Endothelial cell of umbilical vein (primary cell): Measurements from ENCODE around the gene GFOD1. TPM values are rescaled to one million over a fixed set of nuclear protein-coding genes. Genes with fewer than 3 reads are reported as not detected.

Experiments used
- BruUV-seq: library from RNA; stranded (reverse); fragments of 400-500 nt; replicated peaks from 2 replicates; lab custom pipeline; 2021; lab: Mats Ljungman, UMichigan
- CTCF ChIA-PET: fragments of 300-600, 350-600 bp; sonication (Branson Sonifier 250); formaldehyde crosslinking; loops from one replicate; lab custom pipeline; 2021; ENCODE audit warnings: antibody characterized with exemption, inconsistent platforms; lab: Charles Lee
- POLR2A ChIA-PET: fragments of 300-600, 350-600 bp; sonication (Branson Sonifier 250); formaldehyde crosslinking; loops from one replicate; lab custom pipeline; 2021; ENCODE audit warnings: antibody characterized with exemption, inconsistent platforms; lab: Charles Lee
- DNase-seq: peaks from one replicate; pipeline ENCODE4 v3.0.0-alpha.2; 2011; ENCODE audit warnings: low read depth, low spot score
- FAIRE-seq: peaks from 2 replicates; lab custom pipeline; 2011; peaks lifted over from hg19 to GRCh38; lab: Jason Lieb, UNC
- H2AFZ ChIP-seq: 2 replicates; pipeline ENCODE4 v1.6.0; 2012; ENCODE audit warnings: low read depth, low read length, control low read depth, inconsistent platforms
- H3K27ac ChIP-seq: 2 replicates; pipeline ENCODE4 v1.5.1; 2011; ENCODE audit warnings: low read depth, mild to moderate bottlenecking, control low read depth, low read length, moderate library complexity; ENCODE audit not compliant: insufficient read depth
- H3K27me3 ChIP-seq, 2 experiments: 2 replicates each; pipeline versions ENCODE4 v1.6.0 to v1.6.1; 2011; ENCODE audit warnings: low read length in 2 of 2, mixed read lengths in 1 of 2; ENCODE audit not compliant: control insufficient read depth in 2 of 2, insufficient read depth in 2 of 2
- H3K36me3 ChIP-seq, 2 experiments: 2 replicates in 1 of 2; 3 replicates in 1 of 2; pipeline ENCODE4 v1.5.1; 2011; ENCODE audit warnings: low read length in 2 of 2, mild to moderate bottlenecking in 1 of 2, moderate library complexity in 1 of 2; ENCODE audit not compliant: control insufficient read depth in 2 of 2, insufficient read depth in 2 of 2; ENCODE audit errors: extremely low read depth in 1 of 2
- H3K4me1 ChIP-seq: 3 replicates; pipeline ENCODE4 v1.5.1; 2011; ENCODE audit warnings: mild to moderate bottlenecking, low read length; ENCODE audit not compliant: control insufficient read depth, insufficient read depth; ENCODE audit errors: extremely low read depth
- H3K4me2 ChIP-seq: 2 replicates; pipeline ENCODE4 v1.6.1; 2011; ENCODE audit warnings: low read length, control low read depth, mixed read lengths; ENCODE audit not compliant: insufficient read depth
- H3K4me3 ChIP-seq, 3 experiments: fragments of 200-600 bp in 1 of 3; sonication (generic), shearing (Covaris generic) in 1 of 3; replicated peaks in 1 of 3; 2 replicates each; pipeline ENCODE4 v1.5.1; 2011 to 2016; ENCODE audit warnings: control low read depth in 3 of 3, low read length in 3 of 3, mild to moderate bottlenecking in 2 of 3, inconsistent platforms in 1 of 3, low read depth in 1 of 3, moderate library complexity in 1 of 3; ENCODE audit not compliant: insufficient read depth in 1 of 3
- H3K79me2 ChIP-seq: 2 replicates; pipeline ENCODE4 v1.6.0; 2012; ENCODE audit warnings: low read length, inconsistent platforms; ENCODE audit not compliant: control insufficient read depth, insufficient read depth
- H3K9ac ChIP-seq: replicated peaks from 2 replicates; pipeline ENCODE3; 2011; ENCODE audit warnings: low read length, control low read depth; ENCODE audit not compliant: insufficient read depth; ENCODE audit errors: extremely low read depth
- H3K9me1 ChIP-seq: replicated peaks from 3 replicates; pipeline ENCODE4 v1.6.0; 2011; ENCODE audit warnings: mild to moderate bottlenecking, low read length; ENCODE audit not compliant: control insufficient read depth, insufficient read depth; ENCODE audit errors: extremely low read depth
- H3K9me3 ChIP-seq: replicated peaks from 2 replicates; pipeline ENCODE4 v1.5.1; 2012; ENCODE audit warnings: low read length, inconsistent platforms; ENCODE audit not compliant: control insufficient read depth, insufficient read depth
- H4K20me1 ChIP-seq: replicated peaks from 2 replicates; pipeline ENCODE3; 2011; ENCODE audit warnings: mild to moderate bottlenecking, low read length; ENCODE audit not compliant: control insufficient read depth, insufficient read depth; ENCODE audit errors: extremely low read depth
- EZH2 ChIP-seq: IDR thresholded peaks from 2 replicates; pipeline ENCODE4 v1.6.1; 2012; ENCODE audit warnings: borderline replicate concordance, low read depth, mild to moderate bottlenecking, moderate library complexity, low read length, inconsistent platforms; ENCODE audit not compliant: severe bottlenecking
- FOS ChIP-seq: IDR thresholded peaks from 2 replicates; pipeline ENCODE4 v1.6.1; 2011; ENCODE audit warnings: mild to moderate bottlenecking, low read length, moderate library complexity, borderline replicate concordance; ENCODE audit not compliant: insufficient read depth
- JUN ChIP-seq: IDR thresholded peaks from 2 replicates; pipeline ENCODE4 v1.6.1; 2011; ENCODE audit warnings: borderline replicate concordance, low read depth; ENCODE audit not compliant: insufficient read length, insufficient read depth
- MAX ChIP-seq: IDR thresholded peaks from 2 replicates; pipeline ENCODE4 v1.6.1; 2011; ENCODE audit not compliant: insufficient read depth, insufficient read length
- MYC ChIP-seq: IDR thresholded peaks from one replicate; pipeline ENCODE4 v1.6.1; 2011; ENCODE audit warnings: mild to moderate bottlenecking, low read depth, low read length
- POLR2A ChIP-seq: IDR thresholded peaks from 2 replicates; pipeline ENCODE4 v1.6.1; 2012; ENCODE audit warnings: low read depth, mild to moderate bottlenecking, control low read depth, low read length
- POLR2AphosphoS5 ChIP-seq: IDR thresholded peaks from 2 replicates; pipeline ENCODE4 v1.6.1; 2012; ENCODE audit warnings: low read depth, mild to moderate bottlenecking, control low read depth, low read length, moderate library complexity; ENCODE audit not compliant: insufficient read depth
- dilution Hi-C: fragments of 300-500 bp; cut with MboI; formaldehyde crosslinking; loops from one replicate; pipeline ENCODE4 v1.15.0; 2019; ENCODE audit warnings: low sequenced_read_pairs; ENCODE audit not compliant: extremely low pct_ligation_motif_present
- intact Hi-C: fragments of 100-400 bp; cut with micrococcal nuclease; formaldehyde crosslinking; loops from one replicate; pipeline ENCODE4 v1.10.0; 2022
- polyA plus RNA-seq, 4 experiments: library from polyadenylated mRNA; depleted of rRNA in 3 of 4; stranded (reverse) in 3 of 4; unstranded in 1 of 4; fragments of >200 nt; gene quantifications; 2 replicates each; pipeline versions ENCODE4 v1.2.1 to v1.2.3, GENCODE V29; 2011 to 2012; ENCODE audit warnings: missing spikeins in 1 of 4
- total RNA-seq: library from RNA; stranded (reverse); gene quantifications from 2 replicates; pipeline ENCODE4 v1.2.3, GENCODE V29; 2021

GFOD1 gene
- total and polyA plus RNA-seq, 2 donors (not counting 3 experiments of a cell fraction or from before 2014, with no cell fraction given): 12.1 to 24.1 TPM

DNA sequence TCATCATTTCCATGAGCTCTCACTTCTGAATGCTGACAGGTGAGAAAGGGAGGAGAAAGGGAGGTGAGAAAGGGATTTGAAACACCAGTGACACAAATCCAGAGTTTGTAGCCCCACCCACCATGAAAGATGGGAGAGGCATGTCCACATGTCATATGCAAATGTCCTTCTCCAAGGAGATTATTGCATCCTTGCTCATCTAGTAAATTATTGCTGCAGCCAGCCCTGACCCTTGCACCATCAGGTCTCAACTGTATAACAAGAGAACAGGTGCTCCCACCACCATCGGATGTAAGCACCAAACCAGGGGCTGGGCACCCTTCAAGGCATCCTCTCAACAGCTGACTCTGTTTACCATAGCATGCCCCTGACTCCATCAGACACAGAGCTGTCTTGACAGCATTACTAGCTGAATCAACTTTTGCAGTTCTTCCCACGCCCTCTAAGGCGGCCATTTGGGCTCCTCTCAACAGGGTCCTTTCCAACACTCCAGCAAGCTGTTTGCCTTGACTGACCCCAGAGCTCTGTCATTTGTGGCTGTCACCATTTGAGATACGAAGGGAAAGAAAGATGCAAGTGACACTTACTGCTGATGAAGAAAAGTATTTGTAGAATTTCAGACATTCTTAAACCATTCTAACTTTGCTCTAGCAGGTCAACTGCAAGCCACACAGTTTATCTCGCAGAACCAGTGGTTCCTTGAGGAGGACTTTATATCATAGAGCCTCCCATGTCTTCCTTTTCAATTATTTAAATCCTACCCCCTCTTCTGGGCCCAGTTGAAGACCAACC is 14.2 kb downstream of the GFOD1 start:
- dilution Hi-C loops: no loop called here
- ChIA-PET POLR2A (interaction anchor here (0.6 kb wide), 1 partner anchor 49 kb away, joined by 4 read pairs; no protein-coding TSS in a partner anchor), CTCF (interaction anchor here (1.1 to 2.0 kb wide), 5 partner anchors 12 to 118 kb away, joined by 3 to 8 read pairs (median 3); partner anchors contain the start of gene SIRT5)
- no peaks in the 10 kb centered on the region for H3K4me1 ChIP-seq
- peaks cover 8% of the 10 kb centered on the region for H3K79me2 ChIP-seq
- no peak overlapping the region for H3K4me2 ChIP-seq
- TF ChIP-seq MYC (no peak), FOS (no peak), JUN (no peak), POLR2A (no peak), POLR2AphosphoS5 (no peak), MAX (no peak), EZH2 (no peak)
- no peaks in the 10 kb centered on the region for H3K9me3 ChIP-seq
- H3K9me1 ChIP-seq: no peaks in the 10 kb centered on the region
- H4K20me1 ChIP-seq: no peaks in the 10 kb centered on the region
- intact Hi-C loops: no loop called here
- no peak overlapping the region for H3K9ac ChIP-seq
- H3K27ac ChIP-seq: no peak overlapping the region
- BruUV-seq: no TSS peak
- peaks cover 0 to 5% of the 10 kb centered on the region in 2 experiments for H3K36me3 ChIP-seq
- H2AFZ ChIP-seq: no peak overlapping the region
- FAIRE-seq (no peak), DNase-seq (no peak)
- no peak overlapping the region for H3K4me3 ChIP-seq
- no peaks in the 10 kb centered on the region for H3K27me3 ChIP-seq
